Measurements from ENCODE around the gene BMS1. TPM values are rescaled to one million over a fixed set of nuclear protein-coding genes. Genes with fewer than 3 reads are reported as not detected.

Gene BMS1
- total RNA-seq, 2 donors from 2014 or later: 10.2 to 18.2 TPM

DNA sequence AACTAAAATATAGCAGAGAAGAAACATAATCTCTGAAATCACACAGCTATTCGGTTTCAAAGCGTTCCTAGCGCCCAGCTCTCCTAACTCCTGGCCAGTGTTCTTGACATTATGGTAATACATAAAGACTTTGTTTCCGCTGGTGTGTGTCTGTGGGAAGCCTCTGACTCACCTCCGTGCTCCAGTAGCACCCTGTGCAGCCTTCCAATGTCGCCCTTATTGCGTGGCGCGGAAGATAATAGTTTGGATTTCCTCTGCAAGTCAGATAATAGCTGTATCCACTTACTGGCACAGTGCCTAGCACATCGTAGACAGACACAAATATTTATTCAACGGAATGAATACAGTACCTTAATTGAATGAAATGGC lies 570 bp downstream of the BMS1 start:
- intact Hi-C loops (cut with DNase I): loop anchor here (5.0 to 10.0 kb wide), 2 partner anchors 146 to 228 kb away; partner anchors contain the start of gene ZNF33B
- Histone ChIP-seq H3K36me3 (no peaks in the 10 kb centered on the region), H3K27me3 (replicated peaks; ENCODE audit: insufficient read depth) (no peaks in the 10 kb centered on the region), H3K4me3 (peak overlapping the region; percentile 57 to 61), H3K9me3 (no peaks in the 10 kb centered on the region), H3K4me1 (replicated peaks) (no peaks in the 10 kb centered on the region), H3K27ac (peak overlapping the region; percentile 91 to 93)
- 2% methylated on average over 11 of the region's 11 CpGs for WGBS
- peak; percentile 22 for DNase-seq (ENCODE audit: low spot score)
- no peak for TF ChIP-seq POLR2AphosphoS5 (IDR thresholded peaks at IDR 0.05)
- no peak for TF ChIP-seq POLR2A (IDR thresholded peaks at IDR 0.05)
- TF ChIP-seq, protein P1, sequence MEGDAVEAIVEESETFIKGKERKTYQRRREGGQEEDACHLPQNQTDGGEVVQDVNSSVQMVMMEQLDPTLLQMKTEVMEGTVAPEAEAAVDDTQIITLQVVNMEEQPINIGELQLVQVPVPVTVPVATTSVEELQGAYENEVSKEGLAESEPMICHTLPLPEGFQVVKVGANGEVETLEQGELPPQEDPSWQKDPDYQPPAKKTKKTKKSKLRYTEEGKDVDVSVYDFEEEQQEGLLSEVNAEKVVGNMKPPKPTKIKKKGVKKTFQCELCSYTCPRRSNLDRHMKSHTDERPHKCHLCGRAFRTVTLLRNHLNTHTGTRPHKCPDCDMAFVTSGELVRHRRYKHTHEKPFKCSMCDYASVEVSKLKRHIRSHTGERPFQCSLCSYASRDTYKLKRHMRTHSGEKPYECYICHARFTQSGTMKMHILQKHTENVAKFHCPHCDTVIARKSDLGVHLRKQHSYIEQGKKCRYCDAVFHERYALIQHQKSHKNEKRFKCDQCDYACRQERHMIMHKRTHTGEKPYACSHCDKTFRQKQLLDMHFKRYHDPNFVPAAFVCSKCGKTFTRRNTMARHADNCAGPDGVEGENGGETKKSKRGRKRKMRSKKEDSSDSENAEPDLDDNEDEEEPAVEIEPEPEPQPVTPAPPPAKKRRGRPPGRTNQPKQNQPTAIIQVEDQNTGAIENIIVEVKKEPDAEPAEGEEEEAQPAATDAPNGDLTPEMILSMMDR (IDR thresholded peaks at IDR 0.05): no peak

DNA sequence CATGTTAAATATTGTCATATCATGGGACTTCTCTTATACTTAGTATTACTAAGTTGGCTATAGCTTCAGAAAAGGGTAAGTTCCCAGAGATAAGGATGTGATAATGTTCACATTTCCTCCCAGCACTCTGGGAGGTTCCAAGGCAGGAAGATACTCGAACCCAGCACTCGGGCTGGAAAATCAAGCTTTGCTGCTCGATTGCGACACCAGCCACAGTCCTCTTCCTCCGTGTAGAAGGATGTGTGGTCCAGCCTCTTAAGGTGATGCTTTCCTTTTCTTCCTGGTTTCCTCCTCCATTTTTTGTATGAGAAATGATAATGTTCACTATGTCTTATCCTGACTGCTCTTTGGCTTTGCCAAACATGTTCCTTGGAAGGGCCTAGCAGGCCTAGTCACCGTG lies 3.2 kb downstream of the BMS1 start:
- H3K27ac ChIP-seq: no peak overlapping the region
- no peaks in the 10 kb centered on the region for H3K9me3 ChIP-seq
- no peaks in the 10 kb centered on the region for H3K4me1 ChIP-seq (replicated peaks)
- 87% methylated on average over 6 of the region's 6 CpGs for WGBS
- intact Hi-C loops (cut with DNase I): loop anchor here (10.0 kb wide), 1 partner anchor 231 kb away; no protein-coding TSS in a partner anchor
- DNase-seq (ENCODE audit: low spot score): no peak
- H3K27me3 ChIP-seq (replicated peaks; ENCODE audit: insufficient read depth): no peaks in the 10 kb centered on the region
- TF ChIP-seq, protein P1 (IDR thresholded peaks at IDR 0.05): no peak
- no peak for TF ChIP-seq POLR2AphosphoS5 (IDR thresholded peaks at IDR 0.05)
- no peak for TF ChIP-seq POLR2A (IDR thresholded peaks at IDR 0.05)
- H3K4me3 ChIP-seq: no peak overlapping the region
- H3K36me3 ChIP-seq: no peaks in the 10 kb centered on the region

DNA sequence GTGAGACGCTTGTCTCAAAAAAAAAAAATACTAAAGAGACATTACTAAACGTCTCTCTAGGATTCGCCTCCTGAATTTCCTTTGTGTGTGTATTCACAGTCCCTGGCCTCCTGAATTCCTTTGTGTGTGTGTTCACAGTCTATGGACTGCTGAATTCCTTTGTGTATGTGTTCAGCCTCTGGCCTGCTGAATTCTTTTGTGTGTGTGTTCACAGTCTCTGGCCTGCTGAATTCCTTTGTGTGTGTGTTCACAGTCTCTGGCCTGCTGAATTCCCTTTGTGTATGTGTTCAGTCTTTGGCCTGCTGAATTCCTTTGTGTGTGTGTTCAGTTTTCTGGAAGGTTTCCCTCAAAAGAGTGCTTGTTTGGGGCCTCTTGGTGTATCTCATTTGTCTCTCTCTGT lies 8.2 kb downstream of the BMS1 start:
- Histone ChIP-seq H3K27ac (no peak overlapping the region), H3K4me1 (replicated peaks) (no peaks in the 10 kb centered on the region), H3K36me3 (peaks cover 0 to 4% of the 10 kb centered on the region in 2 donors), H3K9me3 (no peaks in the 10 kb centered on the region), H3K27me3 (replicated peaks; ENCODE audit: insufficient read depth) (no peaks in the 10 kb centered on the region), H3K4me3 (no peak overlapping the region)
- intact Hi-C loops (cut with DNase I): no loop called here
- TF ChIP-seq POLR2A (IDR thresholded peaks at IDR 0.05): no peak
- TF ChIP-seq, protein P1 (IDR thresholded peaks at IDR 0.05): no peak
- TF ChIP-seq POLR2AphosphoS5 (IDR thresholded peaks at IDR 0.05): no peak
- 81% methylated on average over 3 of the region's 3 CpGs for WGBS
- DNase-seq (ENCODE audit: low spot score): no peak

DNA sequence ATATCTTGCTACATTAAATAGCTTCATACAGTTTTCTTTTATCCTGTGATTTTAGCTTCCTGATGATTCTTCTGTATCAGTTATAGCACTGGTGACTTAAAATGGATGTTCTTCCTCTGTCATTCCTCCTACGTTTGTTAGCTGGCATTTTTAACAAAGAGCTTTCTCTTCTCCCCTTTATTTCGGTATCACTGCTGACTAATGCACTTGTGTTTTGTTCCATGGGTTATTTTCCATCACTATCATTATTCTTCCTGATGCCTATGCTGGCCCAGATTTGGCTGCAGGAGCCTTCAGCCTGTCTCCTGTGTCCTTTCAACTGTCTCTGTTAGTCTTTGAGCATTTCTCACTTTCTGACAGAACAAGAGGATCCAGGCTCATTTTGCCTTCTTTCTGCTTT lies 13.1 kb downstream of the BMS1 start:
- 84% methylated on average over 2 of the region's 2 CpGs for WGBS
- intact Hi-C loops (cut with DNase I): no loop called here
- no peak overlapping the region for H3K4me3 ChIP-seq
- DNase-seq (ENCODE audit: low spot score): no peak
- H3K4me1 ChIP-seq (replicated peaks): no peaks in the 10 kb centered on the region
- H3K9me3 ChIP-seq: no peaks in the 10 kb centered on the region
- TF ChIP-seq POLR2AphosphoS5 (IDR thresholded peaks at IDR 0.05): no peak
- TF ChIP-seq, protein P1 (IDR thresholded peaks at IDR 0.05): no peak
- TF ChIP-seq POLR2A (IDR thresholded peaks at IDR 0.05): no peak
- H3K27ac ChIP-seq: no peak overlapping the region
- H3K36me3 ChIP-seq: peaks cover 7 to 13% of the 10 kb centered on the region in 2 donors
- H3K27me3 ChIP-seq (replicated peaks; ENCODE audit: insufficient read depth): no peaks in the 10 kb centered on the region

DNA sequence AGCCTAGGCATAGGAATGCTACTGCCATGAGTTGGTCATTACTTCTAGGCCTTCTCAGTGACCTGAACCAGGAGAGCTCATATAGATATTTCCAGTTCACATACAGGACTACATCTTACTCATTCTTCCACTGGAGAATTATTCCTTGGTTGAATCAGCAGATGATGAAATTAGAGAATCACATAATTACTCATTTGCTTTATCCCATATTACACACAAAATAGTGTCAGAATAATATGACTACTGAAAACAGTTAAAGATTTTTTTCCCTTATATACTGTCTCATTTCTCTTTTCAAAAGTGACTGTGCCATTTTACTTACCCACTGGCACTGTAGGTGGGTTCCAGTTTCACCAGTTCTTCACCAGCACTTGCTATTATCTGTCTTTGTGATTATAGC lies 18.5 kb downstream of the BMS1 start:
- no peak for DNase-seq (ENCODE audit: low spot score)
- Histone ChIP-seq H3K4me3 (no peak overlapping the region), H3K9me3 (no peaks in the 10 kb centered on the region), H3K27me3 (replicated peaks; ENCODE audit: insufficient read depth) (no peaks in the 10 kb centered on the region), H3K36me3 (peaks cover 7 to 9% of the 10 kb centered on the region in 2 donors), H3K4me1 (replicated peaks) (no peaks in the 10 kb centered on the region), H3K27ac (no peak overlapping the region)
- intact Hi-C loops (cut with DNase I): no loop called here
- TF ChIP-seq, protein P1 (IDR thresholded peaks at IDR 0.05): no peak
- no peak for TF ChIP-seq POLR2A (IDR thresholded peaks at IDR 0.05)
- no peak for TF ChIP-seq POLR2AphosphoS5 (IDR thresholded peaks at IDR 0.05)
